ENCODE data around the gene GNAT2.
A peak's percentile ranks its signal among the peaks of the same experiment; 100 is the strongest.

GNAT2 gene

GRCh38 chr1:109632671-109633346, 13.4 kb upstream of the GNAT2 start (continued):
- no peak for TF ChIP-seq PRDM4 (tag by site-specific recombination; IDR thresholded peaks at IDR 0.05)
- no peak for TF ChIP-seq YY2 (tag by site-specific recombination; IDR thresholded peaks at IDR 0.05)
- TF ChIP-seq ZNF596 (tag by site-specific recombination; IDR thresholded peaks at IDR 0.05): no peak
- no peak for TF ChIP-seq ZBTB6 (tag by site-specific recombination; IDR thresholded peaks at IDR 0.05)
- TF ChIP-seq ZNF274 (IDR thresholded peaks at IDR 0.05; ENCODE audit: low read length): no peak
- no peak for TF ChIP-seq ZNF274 (tag by site-specific recombination; IDR thresholded peaks at IDR 0.05; ENCODE audit: borderline replicate concordance)
- no peak for TF ChIP-seq CTCF (tag by site-specific recombination; IDR thresholded peaks at IDR 0.05)
- TF ChIP-seq SP3 (tag by site-specific recombination; IDR thresholded peaks at IDR 0.05): no peak
- peak; percentile 70 for TF ChIP-seq SP7 (tag by site-specific recombination; IDR thresholded peaks at IDR 0.05)
- TF ChIP-seq ZNF501 (tag by site-specific recombination; IDR thresholded peaks at IDR 0.05): no peak
- TF ChIP-seq ZNF426 (tag by site-specific recombination; IDR thresholded peaks at IDR 0.05): no peak
- TF ChIP-seq ZNF548 (tag by site-specific recombination; IDR thresholded peaks at IDR 0.05): no peak
- TF ChIP-seq ZNF670 (tag by site-specific recombination; IDR thresholded peaks at IDR 0.05; ENCODE audit: low read depth): no peak
- no peak for TF ChIP-seq ZBTB49 (tag by site-specific recombination; IDR thresholded peaks at IDR 0.05; ENCODE audit: low read depth)
- TF ChIP-seq KLF8 (tag by site-specific recombination; IDR thresholded peaks at IDR 0.05): no peak
- no peak for TF ChIP-seq BCL11B (tag by site-specific recombination; IDR thresholded peaks at IDR 0.05; ENCODE audit: low read depth)
- no peak for TF ChIP-seq ZNF660 (tag by site-specific recombination; IDR thresholded peaks at IDR 0.05)
- TF ChIP-seq SCRT2 (tag by site-specific recombination; IDR thresholded peaks at IDR 0.05): no peak
- no peak for TF ChIP-seq ZNF830 (tag by site-specific recombination; IDR thresholded peaks at IDR 0.05; ENCODE audit: low read depth)
- no peak for TF ChIP-seq ZNF362 (tag by site-specific recombination; IDR thresholded peaks at IDR 0.05)
- no peak for TF ChIP-seq ZNF174 (tag by site-specific recombination; IDR thresholded peaks at IDR 0.05)
- no peak for TF ChIP-seq KLF10 (tag by site-specific recombination; IDR thresholded peaks at IDR 0.05)
- TF ChIP-seq HIC1 (tag by site-specific recombination; IDR thresholded peaks at IDR 0.05): no peak
- no peak for TF ChIP-seq ZNF580 (tag by site-specific recombination; IDR thresholded peaks at IDR 0.05)
- no peak for TF ChIP-seq ZNF133 (tag by site-specific recombination; IDR thresholded peaks at IDR 0.05)
- peak; percentile 62; the same call in 1 of the 2 replicates for TF ChIP-seq ZNF398 (tag by site-specific recombination; IDR thresholded peaks at IDR 0.05)
- TF ChIP-seq ZNF416 (tag by site-specific recombination; IDR thresholded peaks at IDR 0.05): no peak
